AG09309 (cell line): ENCODE results near the gene ARAP3.

Experiments used
- DNase-seq: peaks from one replicate; pipeline ENCODE4 v3.0.0-alpha.2; 2010; ENCODE audit warnings: low read depth
- H3K4me3 ChIP-seq: 2 replicates; pipeline ENCODE4 v1.5.1; 2011; ENCODE audit warnings: mild to moderate bottlenecking, low read depth, low read length, moderate library complexity; ENCODE audit not compliant: control insufficient read depth
- CTCF ChIP-seq: IDR thresholded peaks from 2 replicates; pipeline ENCODE4 v1.5.1; 2011; ENCODE audit warnings: mild to moderate bottlenecking, low read depth, low read length, inconsistent platforms; ENCODE audit not compliant: insufficient read depth, control insufficient read depth; ENCODE audit errors: missing control alignments

The ARAP3 gene

GRCh38 chr5:141683596-141684141 lies 1.6 kb upstream of the ARAP3 start:
- no peak for TF ChIP-seq CTCF
- H3K4me3 ChIP-seq: no peak overlapping the region
- no peak for DNase-seq

GRCh38 chr5:141681295-141681694 lies 735 bp downstream of the ARAP3 start:
- no peak for TF ChIP-seq CTCF
- peak overlapping the region; percentile 38 for H3K4me3 ChIP-seq
- DNase-seq: no peak

GRCh38 chr5:141680751-141681201 lies 1.3 kb downstream of the ARAP3 start:
- no peak for DNase-seq
- no peak overlapping the region for H3K4me3 ChIP-seq
- TF ChIP-seq CTCF: no peak

- no peak overlapping the region for H3K4me3 ChIP-seq
Measured at GRCh38 chr5:141680178-141680577, 1.9 kb downstream of the ARAP3 start.

GRCh38 chr5:141677415-141677814 lies 4.6 kb downstream of the ARAP3 start:
- H3K4me3 ChIP-seq: no peak overlapping the region
- TF ChIP-seq CTCF: peak; percentile 5

More at GRCh38 chr5:141680178-141680577, 1.9 kb downstream of the ARAP3 start:
- TF ChIP-seq CTCF: no peak
- DNase-seq: no peak

GRCh38 chr5:141675672-141676071 lies 6.4 kb downstream of the ARAP3 start:
- H3K4me3 ChIP-seq: no peak overlapping the region
- no peak for TF ChIP-seq CTCF
- no peak for DNase-seq

More at GRCh38 chr5:141677415-141677814, 4.6 kb downstream of the ARAP3 start:
- no peak for DNase-seq
